C4-2B (cell line): ENCODE measurements around the gene NRXN3.

Experiments used
- CTCF ChIP-seq: fragments of 450-650 bp; conservative IDR thresholded peaks from 2 replicates; pipeline ENCODE4 v1.5.1; 2017; ENCODE audit warnings: mild to moderate bottlenecking
- ZFX ChIP-seq: fragments of 450-650 bp; IDR thresholded peaks from 2 replicates; pipeline ENCODE4 v1.6.1; 2017

DNA sequence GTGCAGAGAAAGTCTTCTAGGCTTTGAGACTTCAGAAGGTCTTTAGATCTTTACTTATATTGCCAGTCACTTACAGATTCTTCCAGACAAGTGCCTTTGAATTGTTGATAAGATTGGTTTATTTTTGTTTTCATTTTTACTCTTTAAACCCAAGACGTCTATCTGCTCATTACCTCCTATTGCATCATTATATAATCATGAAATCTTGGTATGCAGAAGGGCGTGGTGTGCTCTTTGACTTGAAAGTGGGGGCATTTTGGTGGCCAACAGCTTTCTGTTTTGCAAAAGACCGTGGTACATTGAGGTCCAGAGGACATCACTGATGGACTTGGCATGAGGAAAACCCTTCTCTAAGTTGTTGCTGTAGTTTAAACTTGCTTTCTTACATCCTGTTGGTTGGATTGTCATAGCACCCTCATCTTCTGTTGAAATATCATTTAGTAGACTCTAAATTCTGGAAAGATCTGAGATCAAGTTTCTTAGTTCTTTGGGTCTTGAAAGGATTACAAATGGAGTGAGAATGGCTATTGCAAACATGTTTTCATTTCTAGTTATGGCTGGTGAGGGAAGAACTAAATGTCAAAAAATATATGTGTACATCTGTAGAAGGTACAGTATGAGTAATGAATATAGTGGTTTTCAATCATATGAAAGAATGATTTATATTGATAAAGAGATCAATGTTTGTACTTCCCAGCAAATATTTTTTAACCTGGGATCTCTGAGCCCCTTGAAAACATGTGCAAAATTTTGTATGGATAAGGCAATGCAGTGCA lies 441.8 kb downstream of the NRXN3 start:
- TF ChIP-seq CTCF = no peak
- TF ChIP-seq ZFX = no peak
